ENCODE data around the gene ADAM22.

The ADAM22 gene

DNA sequence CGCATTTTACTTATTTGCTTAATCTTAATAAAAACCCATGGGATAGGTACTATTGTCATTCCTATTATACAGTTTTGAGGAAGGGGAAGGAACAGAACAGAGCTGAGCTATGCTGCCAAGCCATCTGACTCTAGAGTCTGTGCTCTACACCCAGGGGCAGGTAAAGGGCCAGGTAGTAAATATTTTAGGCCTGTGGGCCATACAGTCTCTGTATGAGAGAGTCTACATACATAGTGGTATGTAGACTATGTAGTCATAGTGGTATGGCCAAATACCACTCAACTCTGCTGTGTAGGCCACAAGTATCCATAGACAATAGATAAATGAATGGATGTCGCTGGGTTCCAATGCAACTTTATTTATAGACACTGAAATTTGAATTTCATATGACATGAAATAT, 289.2 kb downstream of the ADAM22 start:
- no peak for DNase-seq

DNA sequence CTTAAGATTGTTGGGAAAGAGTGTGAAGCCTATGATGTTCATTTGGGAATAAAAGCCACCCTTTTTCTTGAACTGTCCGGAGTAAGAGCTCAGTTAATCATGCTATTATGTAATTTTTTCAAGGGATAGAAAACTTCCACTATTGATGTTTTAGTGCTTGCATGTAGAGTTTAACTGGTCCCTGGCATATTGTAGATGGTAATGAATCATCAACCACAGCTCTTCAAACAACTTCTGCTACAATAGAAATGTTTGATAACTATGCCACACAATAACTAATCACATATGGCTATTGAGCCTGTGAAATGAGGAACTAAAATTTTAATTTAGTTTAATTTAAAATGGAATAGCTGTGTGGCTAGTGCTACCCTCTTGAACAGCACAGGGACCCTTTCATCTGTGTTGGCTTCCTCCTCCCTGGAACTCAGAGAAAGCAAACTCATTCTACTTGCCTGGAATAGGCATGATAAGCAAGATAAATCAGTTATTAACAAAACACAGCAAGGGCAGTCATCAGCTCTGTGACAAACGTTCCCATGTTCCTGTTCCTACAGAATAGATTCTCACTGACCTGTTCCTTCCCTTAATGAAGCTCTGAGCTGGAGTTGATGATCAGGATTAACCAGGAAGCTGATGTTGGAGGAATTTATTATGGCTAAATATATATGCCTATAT, 290.7 kb downstream of the ADAM22 start:
- DNase-seq = no peak

DNA sequence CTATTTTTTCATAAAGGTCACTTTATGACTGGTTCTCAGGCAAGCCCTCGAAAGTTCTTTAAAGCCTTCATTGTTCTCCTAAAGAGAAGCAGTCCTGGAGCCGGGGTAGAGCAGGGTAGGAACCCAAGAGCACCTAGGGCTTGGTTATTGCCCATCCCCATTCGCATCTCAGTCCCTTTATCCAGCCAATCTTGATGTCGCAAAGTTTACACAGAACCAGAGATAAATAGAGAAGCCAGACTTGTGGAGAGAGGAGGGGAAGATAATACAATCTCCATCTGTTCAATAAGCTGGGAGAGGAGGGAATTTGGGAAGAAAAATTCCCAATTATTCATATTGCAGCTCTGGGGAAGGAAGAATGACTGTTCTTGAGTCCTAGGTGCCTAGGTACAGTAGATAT, 292.1 kb downstream of the ADAM22 start:
- DNase-seq = no peak

DNA sequence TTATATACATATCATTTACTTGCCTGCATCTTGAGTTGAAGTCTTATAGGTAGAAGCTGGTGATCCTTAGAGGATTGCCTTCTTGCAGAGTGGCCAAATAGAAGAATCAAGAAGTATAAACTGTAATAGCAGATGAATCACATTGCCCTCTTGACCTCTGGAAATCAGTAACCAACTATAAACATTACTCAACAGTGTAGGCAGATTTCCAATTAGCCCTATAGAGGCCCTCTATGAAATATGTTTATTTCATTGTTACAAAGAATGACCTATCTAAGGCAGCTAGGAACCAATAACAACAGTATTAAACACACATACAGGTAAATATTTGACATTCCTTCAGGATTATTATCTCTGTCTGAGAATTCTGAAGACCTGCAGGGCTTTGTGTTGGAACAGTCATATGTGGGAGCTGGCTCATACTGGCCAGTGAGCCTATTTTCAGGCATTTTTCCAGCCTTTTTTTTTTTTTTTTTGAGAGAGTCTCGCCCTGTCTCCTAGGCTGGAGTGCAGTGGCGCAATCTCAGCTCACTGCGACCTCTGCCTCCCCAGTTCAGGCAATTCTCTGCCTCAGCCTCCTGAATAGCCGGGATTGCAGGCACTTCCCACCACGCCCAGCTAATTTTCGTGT, 292.9 kb downstream of the ADAM22 start:
- no peak for DNase-seq

DNA sequence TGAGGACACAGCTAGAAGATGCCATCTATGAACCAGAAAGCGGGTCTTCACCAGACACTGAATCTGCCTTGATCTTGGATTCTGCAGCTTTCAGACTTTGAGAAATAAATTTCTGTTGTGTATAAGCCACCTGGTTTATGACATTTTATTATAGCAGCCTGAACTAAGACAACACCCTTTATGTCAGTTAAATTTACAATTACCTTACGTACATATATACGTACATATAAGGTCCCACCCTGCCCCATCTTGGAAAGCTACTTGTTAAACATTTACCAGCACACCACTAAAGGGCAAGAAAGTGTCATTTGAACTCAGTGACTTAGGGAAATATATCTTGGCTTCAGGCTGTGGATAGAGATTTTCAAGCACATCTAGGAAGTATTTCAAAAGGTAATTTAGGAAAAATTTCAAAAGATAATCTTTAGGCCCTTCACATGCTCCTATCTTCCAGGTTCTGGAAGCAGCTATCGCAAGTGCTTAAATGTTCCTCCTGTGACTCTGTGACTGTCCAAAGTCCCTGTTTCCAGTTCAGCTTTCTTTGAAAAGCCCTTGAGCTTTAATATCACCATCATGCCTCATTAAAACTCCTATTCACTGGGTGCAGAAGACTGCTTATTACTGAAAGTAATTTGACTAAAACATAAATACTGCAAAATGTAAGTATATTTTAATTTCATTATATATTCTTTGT, 295.4 kb downstream of the ADAM22 start:
- no peak for DNase-seq

DNA sequence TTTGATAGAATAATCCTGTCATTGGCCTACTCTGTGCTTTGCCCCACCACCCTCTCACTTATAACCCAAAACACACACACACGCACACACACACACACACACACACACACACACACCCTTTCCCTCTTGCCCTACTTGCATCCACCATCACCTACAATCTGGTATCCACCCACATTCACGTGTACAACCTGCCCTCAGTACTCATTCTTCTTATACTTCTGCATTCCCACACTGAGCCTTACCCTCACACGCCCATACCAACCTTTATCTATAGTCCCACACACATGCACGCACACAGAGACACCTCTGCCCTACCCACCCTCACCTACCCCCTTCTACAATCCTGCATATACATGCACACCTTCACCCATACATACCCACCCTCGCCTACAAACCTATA, 296.6 kb downstream of the ADAM22 start:
- DNase-seq = no peak

DNA sequence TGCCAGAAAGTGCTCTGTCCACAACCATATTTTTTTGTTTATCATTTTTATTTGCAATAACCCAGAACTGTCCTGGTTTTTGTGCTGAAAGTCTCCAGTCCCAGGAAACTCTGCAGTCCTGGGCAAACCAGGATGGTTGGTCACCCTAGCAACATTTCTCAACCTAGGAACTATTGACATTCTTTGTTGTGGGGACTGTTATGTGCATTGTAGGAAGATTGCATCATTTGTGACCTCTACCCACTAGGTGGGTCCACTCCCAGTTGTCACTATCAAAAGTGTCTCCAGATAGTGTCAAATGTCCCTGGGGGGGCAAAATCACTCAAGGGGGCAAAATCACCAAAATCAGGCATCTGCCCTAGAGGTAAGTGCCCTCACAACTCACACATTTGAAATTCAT, 299.8 kb downstream of the ADAM22 start:
- no peak for DNase-seq

DNA sequence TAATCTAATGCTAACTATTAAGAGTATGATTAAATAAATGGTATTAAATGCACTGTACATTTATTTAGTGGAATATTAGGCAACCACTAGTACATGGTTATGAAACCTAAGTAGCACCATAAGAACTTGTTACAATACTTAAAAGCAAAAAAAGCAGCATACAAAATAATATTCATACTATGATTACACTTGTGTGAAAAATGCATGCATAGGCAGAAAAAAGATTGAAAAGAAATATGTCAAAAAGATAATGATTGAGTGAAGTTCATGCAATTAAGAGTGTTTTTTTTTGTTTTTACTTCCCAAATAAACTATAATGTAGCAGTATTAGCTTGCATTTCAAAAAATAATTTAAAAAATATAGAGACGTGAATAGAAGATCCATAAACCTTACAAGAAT, 305.8 kb downstream of the ADAM22 start:
- no peak for DNase-seq

DNA sequence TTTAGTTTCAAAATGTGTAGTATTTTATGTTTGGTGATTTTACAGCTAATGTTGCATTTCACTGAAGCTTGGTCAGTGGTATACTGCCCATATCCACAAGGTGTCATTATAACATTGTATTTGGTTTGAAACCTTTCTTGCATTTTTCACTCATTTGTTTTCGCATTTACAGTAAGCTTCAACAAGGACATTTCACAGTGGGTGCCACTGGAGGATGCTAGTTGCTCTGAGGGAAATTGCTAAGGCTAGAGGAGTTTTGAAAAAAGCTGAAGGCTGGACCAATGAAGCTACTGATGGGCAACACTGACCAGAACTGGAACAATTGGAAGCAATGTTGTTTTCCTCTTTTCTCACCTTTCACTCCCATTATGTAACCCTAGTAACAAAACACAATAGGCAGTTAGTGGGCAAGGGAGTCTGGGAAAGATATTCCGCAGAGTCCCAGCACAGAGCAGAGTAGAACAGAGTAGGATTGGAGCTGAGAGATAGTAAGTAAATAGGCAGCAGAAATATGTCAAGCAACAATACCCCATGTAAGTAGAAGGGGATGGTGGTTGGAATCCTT, 309.4 kb downstream of the ADAM22 start:
- peak; percentile 66 for DNase-seq

DNA sequence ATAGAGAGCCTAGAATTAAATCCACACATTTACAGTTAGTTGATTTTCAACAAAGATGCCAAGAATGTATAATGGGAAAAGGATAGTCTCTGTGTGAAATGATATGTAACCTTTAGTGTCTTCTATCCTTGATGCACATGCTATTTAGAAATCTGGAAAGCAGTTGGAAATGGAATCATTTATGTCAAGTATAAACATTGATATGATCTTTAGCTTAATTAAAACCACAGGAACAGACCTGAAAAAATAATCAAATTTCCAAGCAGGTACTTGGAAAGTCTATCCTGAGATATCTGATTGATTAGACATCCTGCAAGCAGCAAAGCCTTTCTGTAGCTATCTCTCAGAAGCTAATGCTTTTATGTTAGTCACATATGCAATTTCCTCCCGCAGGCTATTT, 310.2 kb downstream of the ADAM22 start:
- no peak for DNase-seq

Data from NCI-H69 (cell line).